Measurements from ENCODE around the gene RELN.

RELN gene

GRCh38 chr7:103651593-103652377, 337.7 kb downstream of the RELN start:
- no peak for ATAC-seq
- TF ChIP-seq GLIS3 (CRISPR knock-in tag; IDR thresholded peaks at IDR 0.05) (no peak), ZC3H10 (CRISPR knock-in tag; IDR thresholded peaks at IDR 0.05) (no peak), TCF4 (CRISPR knock-in tag; IDR thresholded peaks at IDR 0.05; ENCODE audit: borderline replicate concordance) (no peak), ESRRG (CRISPR knock-in tag; IDR thresholded peaks at IDR 0.05) (no peak), SNAI2 (CRISPR knock-in tag; IDR thresholded peaks at IDR 0.05) (no peak), ZFP30 (CRISPR knock-in tag; IDR thresholded peaks at IDR 0.05) (no peak)

GRCh38 chr7:103649052-103649451, 340.4 kb downstream of the RELN start:
- TF ChIP-seq, protein P1, sequence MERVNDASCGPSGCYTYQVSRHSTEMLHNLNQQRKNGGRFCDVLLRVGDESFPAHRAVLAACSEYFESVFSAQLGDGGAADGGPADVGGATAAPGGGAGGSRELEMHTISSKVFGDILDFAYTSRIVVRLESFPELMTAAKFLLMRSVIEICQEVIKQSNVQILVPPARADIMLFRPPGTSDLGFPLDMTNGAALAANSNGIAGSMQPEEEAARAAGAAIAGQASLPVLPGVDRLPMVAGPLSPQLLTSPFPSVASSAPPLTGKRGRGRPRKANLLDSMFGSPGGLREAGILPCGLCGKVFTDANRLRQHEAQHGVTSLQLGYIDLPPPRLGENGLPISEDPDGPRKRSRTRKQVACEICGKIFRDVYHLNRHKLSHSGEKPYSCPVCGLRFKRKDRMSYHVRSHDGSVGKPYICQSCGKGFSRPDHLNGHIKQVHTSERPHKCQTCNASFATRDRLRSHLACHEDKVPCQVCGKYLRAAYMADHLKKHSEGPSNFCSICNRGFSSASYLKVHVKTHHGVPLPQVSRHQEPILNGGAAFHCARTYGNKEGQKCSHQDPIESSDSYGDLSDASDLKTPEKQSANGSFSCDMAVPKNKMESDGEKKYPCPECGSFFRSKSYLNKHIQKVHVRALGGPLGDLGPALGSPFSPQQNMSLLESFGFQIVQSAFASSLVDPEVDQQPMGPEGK (CRISPR knock-in tag; IDR thresholded peaks at IDR 0.05; ENCODE audit: borderline replicate concordance) = no peak
- TF ChIP-seq CSRNP3 (CRISPR knock-in tag; IDR thresholded peaks at IDR 0.05) = no peak
- TF ChIP-seq GLIS3 (CRISPR knock-in tag; IDR thresholded peaks at IDR 0.05) = no peak
- no peak for TF ChIP-seq ZFP3 (CRISPR knock-in tag; IDR thresholded peaks at IDR 0.05)
- no peak for TF ChIP-seq ZNF70 (CRISPR knock-in tag; IDR thresholded peaks at IDR 0.05)
- no peak for ATAC-seq

DNA sequence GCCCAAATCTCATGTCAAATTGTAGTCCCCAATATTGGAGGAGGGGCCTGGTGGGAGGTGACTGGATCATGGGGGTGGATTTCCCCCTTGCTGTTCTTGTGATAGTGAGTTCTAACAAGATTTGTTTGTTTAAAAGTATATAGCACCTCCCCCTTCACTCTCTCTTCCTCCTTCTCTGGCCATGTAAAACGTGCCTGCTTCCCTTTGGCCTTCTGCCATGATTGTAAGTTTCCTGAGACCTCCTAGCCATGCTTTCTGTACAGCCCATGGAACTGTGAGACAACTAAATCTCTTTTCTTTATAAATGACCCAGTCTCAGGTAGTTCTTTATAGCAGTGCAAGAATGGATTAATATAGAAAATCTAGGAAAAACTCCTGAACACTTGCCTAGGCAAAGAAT, 341.3 kb downstream of the RELN start:
- TF ChIP-seq BACH2 (CRISPR knock-in tag; IDR thresholded peaks at IDR 0.05; ENCODE audit: borderline replicate concordance) (no peak), CREB5 (CRISPR knock-in tag; IDR thresholded peaks at IDR 0.05; ENCODE audit: low read depth) (no peak), TOX (CRISPR knock-in tag; IDR thresholded peaks at IDR 0.05; ENCODE audit: borderline replicate concordance) (no peak), TCF4 (CRISPR knock-in tag; IDR thresholded peaks at IDR 0.05; ENCODE audit: borderline replicate concordance) (no peak), ARNTL (CRISPR knock-in tag; IDR thresholded peaks at IDR 0.05; ENCODE audit: borderline replicate concordance, low read depth) (no peak), PPARA (CRISPR knock-in tag; IDR thresholded peaks at IDR 0.05; ENCODE audit: borderline replicate concordance) (no peak), ZFP3 (CRISPR knock-in tag; IDR thresholded peaks at IDR 0.05) (no peak)
- ATAC-seq = no peak

DNA sequence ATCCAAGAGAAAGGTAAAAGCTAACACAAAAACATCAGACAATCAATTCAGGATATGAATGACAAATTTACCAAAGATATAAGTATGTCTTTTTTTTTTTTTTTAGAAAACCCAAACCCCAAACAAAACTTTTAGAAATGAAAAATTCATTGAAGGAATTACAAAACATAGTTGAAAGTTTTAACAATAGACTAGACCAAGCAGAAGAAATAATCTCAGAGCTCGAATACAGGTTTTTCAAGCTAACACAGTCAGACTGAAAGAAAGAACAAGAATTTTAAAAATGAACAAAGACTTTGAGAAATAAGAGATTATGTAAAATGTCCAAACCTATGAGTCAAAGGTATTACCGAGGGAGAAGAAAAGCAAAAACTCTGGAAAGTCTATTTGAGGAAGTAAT, 345.1 kb downstream of the RELN start:
- TF ChIP-seq GLIS3 (CRISPR knock-in tag; IDR thresholded peaks at IDR 0.05) = no peak
- no peak for TF ChIP-seq ZFP30 (CRISPR knock-in tag; IDR thresholded peaks at IDR 0.05)
- no peak for TF ChIP-seq ZFP3 (CRISPR knock-in tag; IDR thresholded peaks at IDR 0.05)
- TF ChIP-seq PPARA (CRISPR knock-in tag; IDR thresholded peaks at IDR 0.05; ENCODE audit: borderline replicate concordance) = no peak
- TF ChIP-seq ZNF8 (CRISPR knock-in tag; IDR thresholded peaks at IDR 0.05) = no peak
- no peak for TF ChIP-seq ARNTL (CRISPR knock-in tag; IDR thresholded peaks at IDR 0.05; ENCODE audit: borderline replicate concordance, low read depth)
- TF ChIP-seq TOX (CRISPR knock-in tag; IDR thresholded peaks at IDR 0.05; ENCODE audit: borderline replicate concordance) = no peak
- no peak for TF ChIP-seq ESRRG (CRISPR knock-in tag; IDR thresholded peaks at IDR 0.05)
- TF ChIP-seq CSRNP3 (CRISPR knock-in tag; IDR thresholded peaks at IDR 0.05) = no peak

DNA sequence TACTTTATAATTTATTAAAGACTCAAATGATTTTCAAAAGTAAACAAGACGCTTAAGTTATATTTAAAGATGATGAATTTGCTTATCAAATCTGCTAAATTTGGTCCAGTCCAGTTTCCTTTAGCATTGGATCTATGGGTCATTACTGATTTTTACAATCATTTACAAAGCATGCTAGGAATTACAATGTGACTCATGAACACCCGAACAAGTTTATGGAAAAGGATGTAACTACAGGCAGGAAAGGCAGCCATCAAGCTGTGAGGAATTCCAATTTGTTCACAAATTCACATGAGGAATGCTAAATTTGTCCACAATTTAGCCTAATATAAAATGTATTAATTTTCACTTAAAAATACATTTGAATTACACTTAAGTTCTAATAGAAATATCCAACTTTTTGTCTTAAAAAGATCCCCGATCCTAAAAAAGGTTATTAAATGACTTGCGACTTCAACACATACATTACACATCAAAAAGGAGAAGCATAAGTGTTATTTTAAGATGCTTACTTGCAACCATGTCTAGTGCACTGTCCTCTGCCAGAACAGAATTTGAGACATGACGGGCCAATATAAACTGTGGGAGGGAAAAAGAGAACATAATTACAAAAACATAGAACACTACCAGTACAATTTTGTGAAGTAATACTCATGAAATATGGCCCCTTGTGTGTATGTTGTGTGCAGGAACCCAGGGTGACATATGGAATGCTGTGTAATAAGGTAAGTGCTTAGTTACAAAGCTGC, 349.3 kb downstream of the RELN start:
- TF ChIP-seq CSRNP3 (CRISPR knock-in tag; IDR thresholded peaks at IDR 0.05) (no peak), ZNF565 (CRISPR knock-in tag; conservative IDR thresholded peaks at IDR 0.05; ENCODE audit: low read depth) (no peak), PPARA (CRISPR knock-in tag; IDR thresholded peaks at IDR 0.05; ENCODE audit: borderline replicate concordance) (no peak)
- no peak for ATAC-seq

More for the DNA sequence above, 345.1 kb downstream of the RELN start:
- no peak for ATAC-seq

Measured in SK-N-SH treated with all-trans-retinoic acid at 6 μM for 48 hours (cell line).